PC-9 (cell line): ENCODE measurements around the gene GAS1. TPM values are rescaled to one million over a fixed set of nuclear protein-coding genes. Genes with fewer than 3 reads are reported as not detected.

Experiments
- BruUV-seq: library from RNA; stranded (reverse); fragments of 400-500 nt; replicated peaks from 2 replicates; lab custom pipeline; 2021; lab: Mats Ljungman, UMichigan
- CTCF ChIA-PET: fragments of 300-600 bp; sonication (Branson Sonifier 250); formaldehyde crosslinking; loops from one replicate; lab custom pipeline; 2022; ENCODE audit warnings: antibody characterized with exemption; lab: Charles Lee
- POLR2A ChIA-PET: fragments of 300-600 bp; sonication (Branson Sonifier 250); formaldehyde crosslinking; loops from one replicate; lab custom pipeline; 2022; ENCODE audit warnings: antibody characterized with exemption; ENCODE audit not compliant: unreplicated experiment; lab: Charles Lee
- DNase-seq, 2 experiments: peaks; one replicate each; pipeline versions ENCODE4 v3.0.0 to v3.0.0-alpha.2; 2015 to 2022; ENCODE audit warnings: mixed read lengths in 1 of 2
- H2AFZ ChIP-seq: fragments of 200-600 bp; sonication (generic); 2 replicates; pipeline ENCODE4 v1.8.1; 2017; ENCODE audit warnings: antibody characterized with exemption
- H3F3A ChIP-seq: fragments of 200-600 bp; sonication (generic); 2 replicates; pipeline ENCODE4 v1.8.1; 2017; ENCODE audit warnings: antibody characterized with exemption, mild to moderate bottlenecking, low read depth; ENCODE audit not compliant: insufficient read depth
- H3K27ac ChIP-seq: fragments of 200-600 bp; sonication (generic); 2 replicates; pipeline ENCODE4 v1.6.1; 2016; ENCODE audit warnings: mixed run types
- H3K27me3 ChIP-seq: fragments of 200-600 bp; sonication (generic); 2 replicates; pipeline ENCODE4 v1.6.1; 2016; ENCODE audit warnings: low read depth, mixed run types; ENCODE audit not compliant: insufficient read depth
- H3K36me3 ChIP-seq: fragments of 200-600 bp; sonication (generic); 2 replicates; pipeline ENCODE4 v1.6.1; 2016; ENCODE audit warnings: low read depth, mixed run types
- H3K4me1 ChIP-seq: fragments of 200-600 bp; sonication (generic); replicated peaks from 2 replicates; pipeline ENCODE4 v1.6.1; 2016; ENCODE audit warnings: mixed run types; ENCODE audit not compliant: insufficient read depth
- H3K4me2 ChIP-seq: fragments of 200-600 bp; sonication (generic); 2 replicates; pipeline ENCODE4 v1.6.1; 2017; ENCODE audit warnings: mixed run types
- H3K4me3 ChIP-seq: fragments of 200-600 bp; sonication (generic); 2 replicates; pipeline ENCODE4 v1.6.1; 2016; ENCODE audit warnings: mixed run types
- H3K79me2 ChIP-seq: fragments of 200-600 bp; sonication (generic); 2 replicates; pipeline ENCODE4 v1.6.1; 2017; ENCODE audit warnings: low read depth, mixed run types
- H3K9me2 ChIP-seq: fragments of 200-600 bp; sonication (generic); 2 replicates; pipeline ENCODE4 v1.8.1; 2017; ENCODE audit warnings: mild to moderate bottlenecking; ENCODE audit not compliant: insufficient read depth
- H3K9me3 ChIP-seq: fragments of 200-600 bp; sonication (generic); 2 replicates; pipeline ENCODE4 v1.8.1; 2016; ENCODE audit warnings: low read depth; ENCODE audit not compliant: insufficient read depth
- H4K20me1 ChIP-seq: fragments of 200-600 bp; sonication (generic); 2 replicates; pipeline ENCODE4 v1.8.1; 2017; ENCODE audit not compliant: insufficient read depth
- EZH2 ChIP-seq: fragments of 200-600 bp; sonication (generic); IDR thresholded peaks from 2 replicates; pipeline ENCODE4 v1.8.0; 2017; ENCODE audit warnings: antibody characterized with exemption, low read depth
- intact Hi-C: fragments of 100-400 bp; cut with micrococcal nuclease; formaldehyde crosslinking; loops from one replicate; pipeline ENCODE4 v1.10.0; 2022; ENCODE audit not compliant: unreplicated experiment
- total RNA-seq: library from RNA; stranded (reverse); gene quantifications from 2 replicates; pipeline ENCODE4 v1.2.3, GENCODE V29; 2021
- TF ChIP-seq, protein P1 (sequence below): fragments of 200-600 bp; sonication (generic); conservative IDR thresholded peaks from 2 replicates; pipeline ENCODE4 v1.6.1; 2017; ENCODE audit warnings: mixed run types, antibody characterized with exemption, mild to moderate bottlenecking, moderate library complexity

The GAS1 gene
- total RNA-seq, 1 experiment from 2014 or later, result not detected

DNA sequence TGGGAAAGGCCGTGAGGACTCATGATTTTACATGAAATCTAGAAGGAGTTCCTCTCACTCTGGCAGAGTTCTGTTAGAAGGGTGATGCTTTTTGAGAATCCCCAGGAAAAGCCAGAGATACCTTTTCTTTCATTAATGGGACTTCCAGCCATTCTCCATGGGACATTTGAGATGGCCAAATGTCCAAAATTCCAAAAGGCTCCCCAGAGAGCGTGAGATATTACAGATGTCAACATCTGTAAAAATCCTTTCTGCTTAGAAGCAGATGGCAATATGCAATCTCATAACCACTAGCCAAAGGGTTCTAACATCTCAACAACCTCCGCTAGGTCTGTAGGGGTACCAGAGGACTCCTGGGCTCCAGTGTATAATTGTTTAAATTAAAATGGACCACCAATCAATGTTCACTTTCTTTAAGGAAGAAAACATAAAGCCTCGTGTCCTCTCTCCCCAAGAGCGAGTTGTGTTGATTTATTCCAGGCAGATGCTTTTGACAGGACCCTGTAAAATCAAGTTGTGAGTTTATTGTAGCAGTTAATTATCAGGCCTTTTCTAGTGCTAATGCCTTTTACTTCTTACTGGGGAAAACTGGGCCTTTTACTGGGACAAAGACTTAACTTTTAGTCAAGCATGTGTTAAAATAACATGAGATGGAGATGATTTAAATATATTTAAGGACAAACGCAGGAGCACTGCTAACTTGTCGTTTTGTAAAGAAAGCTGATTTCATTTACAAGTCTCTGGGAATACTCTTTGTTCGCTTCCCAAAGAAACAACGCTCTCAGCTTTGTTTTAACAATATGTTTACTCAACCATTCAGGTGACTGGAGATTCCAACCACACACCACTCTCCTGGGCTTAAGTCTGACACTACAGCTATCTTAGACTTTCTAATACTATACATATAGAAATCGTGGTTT, 4.8 kb downstream of the GAS1 start:
- Histone ChIP-seq H3F3A (no peaks in the 10 kb centered on the region; the same call in 1 of the 2 replicates), H3K9me2 (no peaks in the 10 kb centered on the region), H3K27ac (no peak overlapping the region), H3K36me3 (no peaks in the 10 kb centered on the region), H3K4me1 (no peaks in the 10 kb centered on the region), H3K79me2 (no peaks in the 10 kb centered on the region), H3K9me3 (no peaks in the 10 kb centered on the region), H2AFZ (no peak overlapping the region), H3K4me3 (no peak overlapping the region), H3K27me3 (no peaks in the 10 kb centered on the region), H4K20me1 (no peaks in the 10 kb centered on the region), H3K4me2 (no peak overlapping the region)
- no TSS peak for BruUV-seq
- ChIA-PET CTCF (no interaction called here), POLR2A (no interaction called here)
- TF ChIP-seq, protein P1, sequence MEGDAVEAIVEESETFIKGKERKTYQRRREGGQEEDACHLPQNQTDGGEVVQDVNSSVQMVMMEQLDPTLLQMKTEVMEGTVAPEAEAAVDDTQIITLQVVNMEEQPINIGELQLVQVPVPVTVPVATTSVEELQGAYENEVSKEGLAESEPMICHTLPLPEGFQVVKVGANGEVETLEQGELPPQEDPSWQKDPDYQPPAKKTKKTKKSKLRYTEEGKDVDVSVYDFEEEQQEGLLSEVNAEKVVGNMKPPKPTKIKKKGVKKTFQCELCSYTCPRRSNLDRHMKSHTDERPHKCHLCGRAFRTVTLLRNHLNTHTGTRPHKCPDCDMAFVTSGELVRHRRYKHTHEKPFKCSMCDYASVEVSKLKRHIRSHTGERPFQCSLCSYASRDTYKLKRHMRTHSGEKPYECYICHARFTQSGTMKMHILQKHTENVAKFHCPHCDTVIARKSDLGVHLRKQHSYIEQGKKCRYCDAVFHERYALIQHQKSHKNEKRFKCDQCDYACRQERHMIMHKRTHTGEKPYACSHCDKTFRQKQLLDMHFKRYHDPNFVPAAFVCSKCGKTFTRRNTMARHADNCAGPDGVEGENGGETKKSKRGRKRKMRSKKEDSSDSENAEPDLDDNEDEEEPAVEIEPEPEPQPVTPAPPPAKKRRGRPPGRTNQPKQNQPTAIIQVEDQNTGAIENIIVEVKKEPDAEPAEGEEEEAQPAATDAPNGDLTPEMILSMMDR, result no peak
- no peak for DNase-seq
- intact Hi-C loops, result no loop called here

DNA sequence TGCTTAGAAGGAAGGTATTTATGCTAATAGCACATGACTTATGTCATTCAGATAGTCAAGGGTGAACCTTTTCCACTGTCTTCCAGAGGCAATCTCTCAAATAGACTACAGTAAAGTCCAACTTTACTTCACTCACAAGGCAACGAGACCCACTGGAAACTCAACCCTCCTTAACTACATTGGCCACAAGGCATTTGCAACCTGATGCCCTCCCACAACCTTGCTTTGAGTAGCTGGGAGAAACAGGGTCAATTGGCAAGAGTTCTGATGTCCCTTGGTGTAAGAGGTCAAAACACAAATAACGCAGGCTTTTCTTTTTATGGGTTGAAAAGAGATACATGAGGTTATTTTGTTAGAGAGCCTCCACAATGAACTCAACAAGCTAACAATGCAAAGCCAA, 6.1 kb downstream of the GAS1 start:
- Histone ChIP-seq H3K4me1 (no peaks in the 10 kb centered on the region), H3K9me2 (no peaks in the 10 kb centered on the region), H4K20me1 (no peaks in the 10 kb centered on the region), H3K4me2 (no peak overlapping the region), H3K36me3 (no peaks in the 10 kb centered on the region), H3K4me3 (no peak overlapping the region), H3K9me3 (no peaks in the 10 kb centered on the region), H3K27ac (no peak overlapping the region), H2AFZ (no peak overlapping the region), H3K27me3 (no peaks in the 10 kb centered on the region), H3F3A (no peaks in the 10 kb centered on the region; the same call in 1 of the 2 replicates), H3K79me2 (no peaks in the 10 kb centered on the region)
- ChIA-PET POLR2A (no interaction called here), CTCF (no interaction called here)
- no peak for DNase-seq
- no TSS peak for BruUV-seq
- no peak for TF ChIP-seq EZH2
- TF ChIP-seq, protein P1, result no peak
- intact Hi-C loops, result no loop called here

DNA sequence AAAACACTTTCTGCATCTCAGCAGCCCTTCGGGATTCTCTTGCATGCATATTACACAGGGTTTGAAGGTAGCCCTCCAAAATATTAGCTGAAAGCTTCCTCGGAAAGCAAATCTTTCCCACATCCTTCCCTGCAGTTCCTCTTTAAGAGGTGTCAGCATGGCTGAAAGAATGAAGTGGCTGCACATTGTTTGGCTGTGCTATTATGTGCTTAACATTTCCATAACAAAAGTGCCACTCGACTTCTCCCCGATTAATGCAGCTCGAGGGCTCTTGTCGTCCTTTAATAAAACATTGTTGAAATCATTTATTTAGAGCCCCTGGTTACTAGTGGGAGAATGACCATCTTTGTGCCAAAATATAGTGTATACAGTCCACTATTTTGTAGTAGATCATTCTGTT, 6.5 kb downstream of the GAS1 start:
- Histone ChIP-seq H3K4me3 (no peak overlapping the region), H2AFZ (no peak overlapping the region), H3K27me3 (no peaks in the 10 kb centered on the region), H3K36me3 (no peaks in the 10 kb centered on the region), H3K4me1 (no peaks in the 10 kb centered on the region), H3K79me2 (no peaks in the 10 kb centered on the region), H4K20me1 (no peaks in the 10 kb centered on the region), H3K27ac (no peak overlapping the region), H3F3A (no peaks in the 10 kb centered on the region; the same call in 1 of the 2 replicates), H3K9me2 (no peaks in the 10 kb centered on the region), H3K9me3 (no peaks in the 10 kb centered on the region), H3K4me2 (no peak overlapping the region)
- BruUV-seq, result no TSS peak
- TF ChIP-seq, protein P1, result no peak
- TF ChIP-seq EZH2, result no peak
- CTCF ChIA-PET, result no interaction called here
- POLR2A ChIA-PET, result no interaction called here
- DNase-seq, result no peak
- intact Hi-C loops, result no loop called here
